Ammon's horn (tissue), 1 donor: Measurements from ENCODE around the gene ABL2.
"Not testable (repeated sequence)": the region's sequence is repeated elsewhere in the genome, so short reads cannot be mapped to it uniquely, and the experiment has no call there.

ENCODE experiments used
- DNase-seq: peaks from one replicate; pipeline ENCODE4 v3.0.0-alpha.2; 2016; ENCODE audit warnings: low spot score

Gene ABL2

GRCh38 chr1:179169616-179170467, 59.6 kb downstream of the ABL2 start:
- DNase-seq: no peak

GRCh38 chr1:179168536-179168935, 60.9 kb downstream of the ABL2 start:
- DNase-seq: no peak

- no peak for DNase-seq
These were observed 61.5 kb downstream of the ABL2 start for GRCh38 chr1:179167955-179168354.

- DNase-seq: no peak
These were observed 62.1 kb downstream of the ABL2 start for GRCh38 chr1:179167418-179167777.

- no peak for DNase-seq
These were observed 62.6 kb downstream of the ABL2 start for GRCh38 chr1:179166663-179167417.

- DNase-seq: no peak
These were observed 65.0 kb downstream of the ABL2 start for GRCh38 chr1:179164494-179164893.

GRCh38 chr1:179156708-179157107, 72.8 kb downstream of the ABL2 start:
- no peak for DNase-seq

GRCh38 chr1:179156026-179156425, 73.5 kb downstream of the ABL2 start:
- DNase-seq: no peak

- no peak for DNase-seq
These were observed 73.9 kb downstream of the ABL2 start for GRCh38 chr1:179155615-179156014.

GRCh38 chr1:179154437-179154836, 75.0 kb downstream of the ABL2 start:
- no peak for DNase-seq

GRCh38 chr1:179153217-179153616, 76.3 kb downstream of the ABL2 start:
- DNase-seq: no peak

GRCh38 chr1:179151908-179152682, 77.4 kb downstream of the ABL2 start:
- DNase-seq: no peak

GRCh38 chr1:179146911-179147310, 82.6 kb downstream of the ABL2 start:
- DNase-seq: no peak

GRCh38 chr1:179146476-179146875, 83.0 kb downstream of the ABL2 start:
- no peak for DNase-seq

GRCh38 chr1:179145521-179145920, 84.0 kb downstream of the ABL2 start:
- no peak for DNase-seq

GRCh38 chr1:179144626-179145025, 84.9 kb downstream of the ABL2 start:
- no peak for DNase-seq

GRCh38 chr1:179143322-179143721, 86.2 kb downstream of the ABL2 start:
- DNase-seq: no peak

- DNase-seq: no peak
These were observed 86.6 kb downstream of the ABL2 start for GRCh38 chr1:179142889-179143299.

- DNase-seq: no peak
These were observed 87.8 kb downstream of the ABL2 start for GRCh38 chr1:179141592-179142251.

GRCh38 chr1:179138755-179139154, 90.7 kb downstream of the ABL2 start:
- DNase-seq: not testable (repeated sequence)

GRCh38 chr1:179137617-179138255, 91.7 kb downstream of the ABL2 start:
- no peak for DNase-seq
